ENCODE results near the gene MLLT3. TPM values are rescaled to one million over a fixed set of nuclear protein-coding genes. Genes with fewer than 3 reads are reported as not detected.

Gene MLLT3
- total and polyA plus RNA-seq, 2 donors (not counting 3 experiments of a cell fraction or from before 2014, with no cell fraction given) = 6.1 to 10.0 TPM

DNA sequence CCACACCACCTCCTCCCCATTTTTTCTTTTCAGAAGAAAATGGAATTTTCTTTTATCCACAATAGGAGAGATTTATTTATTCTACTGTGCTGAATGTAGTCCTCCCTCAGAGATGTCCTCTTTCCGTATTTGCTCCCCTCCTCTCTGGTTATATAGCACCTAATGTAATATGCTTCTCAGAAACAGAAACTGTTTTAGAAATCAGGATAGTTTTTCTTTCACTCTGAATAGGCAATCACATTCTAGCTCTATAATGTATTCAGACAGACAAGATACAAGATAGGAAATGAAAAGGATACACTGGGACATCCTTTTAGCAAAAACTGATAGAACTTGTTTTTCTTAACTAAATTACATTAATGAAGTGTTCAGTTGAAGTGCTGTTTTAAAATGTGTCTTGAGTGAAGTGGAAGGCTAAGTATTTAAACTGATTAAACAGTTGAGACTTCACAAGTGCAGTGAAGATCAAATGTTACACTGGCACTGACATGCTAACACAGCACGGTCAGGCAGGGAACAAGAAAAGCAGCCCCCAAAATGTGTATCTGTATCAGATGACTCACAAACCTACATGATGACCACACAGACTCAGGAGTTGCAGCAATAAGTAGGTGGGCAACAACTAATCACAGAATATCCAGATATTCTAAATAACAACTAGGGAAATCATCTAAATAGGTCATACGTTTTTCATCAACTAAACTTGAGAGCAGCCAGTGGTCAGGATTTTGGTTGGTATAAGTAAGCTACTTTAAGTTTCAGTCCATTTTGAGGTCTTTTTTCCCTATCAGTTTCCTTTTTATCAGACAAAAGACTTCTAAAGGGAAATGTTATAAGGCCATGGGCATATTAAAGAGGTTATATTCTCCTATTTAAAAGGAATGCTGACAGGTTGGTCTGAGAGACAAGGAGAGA lies 260.4 kb downstream of the MLLT3 start:
- ChIA-PET POLR2A (no interaction called here), CTCF (no interaction called here)
- Histone ChIP-seq H3K9ac (replicated peaks; ENCODE audit: extremely low read depth, insufficient read depth, low read length) (no peak overlapping the region), H3K4me2 (ENCODE audit: insufficient read depth, low read length) (no peak overlapping the region), H4K20me1 (replicated peaks; ENCODE audit: control insufficient read depth, extremely low read depth, insufficient read depth, low read length) (no peaks in the 10 kb centered on the region), H3K4me3 (replicated peaks in 1 of 3; ENCODE audit: insufficient read depth in 1 of 3, low read depth in 1 of 3, low read length in 3 of 3) (no peak overlapping the region), H3K27me3 (ENCODE audit: control insufficient read depth in 2 of 2, insufficient read depth in 2 of 2, low read length in 2 of 2) (no peaks in the 10 kb centered on the region), H3K9me3 (replicated peaks; ENCODE audit: control insufficient read depth, insufficient read depth, low read length) (no peaks in the 10 kb centered on the region), H3K27ac (ENCODE audit: insufficient read depth, low read depth, low read length) (no peak overlapping the region), H2AFZ (ENCODE audit: low read depth, low read length) (no peak overlapping the region), H3K4me1 (ENCODE audit: control insufficient read depth, extremely low read depth, insufficient read depth, low read length) (peaks cover 7% of the 10 kb centered on the region), H3K36me3 (ENCODE audit: control insufficient read depth in 2 of 2, extremely low read depth in 1 of 2, insufficient read depth in 2 of 2, low read length in 2 of 2) (no peaks in the 10 kb centered on the region), H3K79me2 (ENCODE audit: control insufficient read depth, insufficient read depth, low read length) (no peaks in the 10 kb centered on the region), H3K9me1 (replicated peaks; ENCODE audit: control insufficient read depth, extremely low read depth, insufficient read depth, low read length) (no peaks in the 10 kb centered on the region)
- TF ChIP-seq GATA2 (IDR thresholded peaks at IDR 0.05; ENCODE audit: insufficient read depth, insufficient read length, low read depth, low read length) (no peak), POLR2AphosphoS5 (IDR thresholded peaks at IDR 0.05; ENCODE audit: insufficient read depth, low read depth, low read length) (no peak), MAX (IDR thresholded peaks at IDR 0.05; ENCODE audit: insufficient read depth, insufficient read length) (no peak), JUN (IDR thresholded peaks at IDR 0.05; ENCODE audit: borderline replicate concordance, insufficient read depth, insufficient read length, low read depth) (no peak), EZH2 (IDR thresholded peaks at IDR 0.05; ENCODE audit: borderline replicate concordance, low read depth, low read length, severe bottlenecking) (no peak), FOS (IDR thresholded peaks at IDR 0.05; ENCODE audit: borderline replicate concordance, insufficient read depth, low read length) (no peak), POLR2A (IDR thresholded peaks at IDR 0.05; ENCODE audit: low read depth, low read length) (no peak)
- TF ChIP-seq, protein P1, sequence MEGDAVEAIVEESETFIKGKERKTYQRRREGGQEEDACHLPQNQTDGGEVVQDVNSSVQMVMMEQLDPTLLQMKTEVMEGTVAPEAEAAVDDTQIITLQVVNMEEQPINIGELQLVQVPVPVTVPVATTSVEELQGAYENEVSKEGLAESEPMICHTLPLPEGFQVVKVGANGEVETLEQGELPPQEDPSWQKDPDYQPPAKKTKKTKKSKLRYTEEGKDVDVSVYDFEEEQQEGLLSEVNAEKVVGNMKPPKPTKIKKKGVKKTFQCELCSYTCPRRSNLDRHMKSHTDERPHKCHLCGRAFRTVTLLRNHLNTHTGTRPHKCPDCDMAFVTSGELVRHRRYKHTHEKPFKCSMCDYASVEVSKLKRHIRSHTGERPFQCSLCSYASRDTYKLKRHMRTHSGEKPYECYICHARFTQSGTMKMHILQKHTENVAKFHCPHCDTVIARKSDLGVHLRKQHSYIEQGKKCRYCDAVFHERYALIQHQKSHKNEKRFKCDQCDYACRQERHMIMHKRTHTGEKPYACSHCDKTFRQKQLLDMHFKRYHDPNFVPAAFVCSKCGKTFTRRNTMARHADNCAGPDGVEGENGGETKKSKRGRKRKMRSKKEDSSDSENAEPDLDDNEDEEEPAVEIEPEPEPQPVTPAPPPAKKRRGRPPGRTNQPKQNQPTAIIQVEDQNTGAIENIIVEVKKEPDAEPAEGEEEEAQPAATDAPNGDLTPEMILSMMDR (IDR thresholded peaks at IDR 0.05; ENCODE audit: extremely low read depth in 1 of 2, insufficient read depth in 1 of 2, low read depth in 1 of 2, low read length in 2 of 2) = no peak
- intact Hi-C loops (cut with micrococcal nuclease) = no loop called here
- FAIRE-seq (no peak), DNase-seq (ENCODE audit: low read depth, low spot score) (no peak)
- no TSS peak for BruUV-seq (replicated peaks)
- dilution Hi-C loops (cut with MboI; ENCODE audit: extremely low pct_ligation_motif_present, low sequenced_read_pairs) = no loop called here

Data from endothelial cell of umbilical vein (primary cell).